Lower leg skin (tissue), 3 donors: ENCODE data around the gene ATG7.

Source experiments
- CTCF ChIP-seq, 3 donors: fragments of 450-650 bp; IDR thresholded peaks; one replicate each; pipeline ENCODE4 v1.5.1; 2016; ENCODE audit warnings: antibody characterized with exemption in 3 of 3, mild to moderate bottlenecking in 3 of 3, moderate library complexity in 2 of 3
- POLR2A ChIP-seq, 2 donors: fragments of 450-650 bp; IDR thresholded peaks; one replicate each; pipeline ENCODE4 v1.6.1; 2016 to 2017; ENCODE audit warnings: antibody characterized with exemption in 2 of 2, mild to moderate bottlenecking in 1 of 2, moderate library complexity in 1 of 2

GRCh38 chr3:11373235-11373634, 101.0 kb downstream of the ATG7 start:
- TF ChIP-seq POLR2A (IDR thresholded peaks at IDR 0.05): no peak
- no peak for TF ChIP-seq CTCF (IDR thresholded peaks at IDR 0.05)
